GM18505 (cell line): ENCODE results near the gene TCERG1L.
"Not testable (repeated sequence)": the region's sequence is repeated elsewhere in the genome, so short reads cannot be mapped to it uniquely, and the experiment has no call there.

Experiments
- ATAC-seq: cut with Tn5 transposase; IDR thresholded peaks from one replicate; pipeline ENCODE4 v1.9.1; 2021; ENCODE audit not compliant: unreplicated experiment
- POLR2A ChIP-seq: IDR thresholded peaks from 4 replicates; pipeline ENCODE4 v1.6.1; 2011; ENCODE audit warnings: borderline replicate concordance; ENCODE audit not compliant: insufficient read depth, insufficient read length; ENCODE audit errors: extremely low read depth

The TCERG1L gene

GRCh38 chr10:131144196-131144595, 167.3 kb downstream of the TCERG1L start:
- no peak for ATAC-seq
- no peak for TF ChIP-seq POLR2A

- TF ChIP-seq POLR2A = no peak
- no peak for ATAC-seq
These were observed 167.9 kb downstream of the TCERG1L start for GRCh38 chr10:131143425-131144165.

- no peak for ATAC-seq
- TF ChIP-seq POLR2A = no peak
These were observed 168.8 kb downstream of the TCERG1L start for GRCh38 chr10:131142517-131143380.

- no peak for ATAC-seq
- TF ChIP-seq POLR2A = no peak
These were observed 169.6 kb downstream of the TCERG1L start for GRCh38 chr10:131141645-131142516.

GRCh38 chr10:131141207-131141606, 170.3 kb downstream of the TCERG1L start:
- ATAC-seq = no peak
- no peak for TF ChIP-seq POLR2A

GRCh38 chr10:131140606-131141005, 170.9 kb downstream of the TCERG1L start:
- no peak for ATAC-seq
- TF ChIP-seq POLR2A = no peak

GRCh38 chr10:131137223-131137622, 174.3 kb downstream of the TCERG1L start:
- no peak for ATAC-seq
- no peak for TF ChIP-seq POLR2A

GRCh38 chr10:131136336-131136735, 175.2 kb downstream of the TCERG1L start:
- ATAC-seq = not testable (repeated sequence)

- no peak for ATAC-seq
- TF ChIP-seq POLR2A = no peak
These were observed 175.8 kb downstream of the TCERG1L start for GRCh38 chr10:131135716-131136115.

- no peak for ATAC-seq
These were observed 176.9 kb downstream of the TCERG1L start for GRCh38 chr10:131134651-131135050.

GRCh38 chr10:131134001-131134576, 177.4 kb downstream of the TCERG1L start:
- no peak for ATAC-seq
- no peak for TF ChIP-seq POLR2A

More at GRCh38 chr10:131134651-131135050, 176.9 kb downstream of the TCERG1L start:
- no peak for TF ChIP-seq POLR2A

- no peak for TF ChIP-seq POLR2A
- no peak for ATAC-seq
These were observed 178.8 kb downstream of the TCERG1L start for GRCh38 chr10:131132681-131133080.

- no peak for ATAC-seq
- no peak for TF ChIP-seq POLR2A
These were observed 179.6 kb downstream of the TCERG1L start for GRCh38 chr10:131131726-131132591.

GRCh38 chr10:131130025-131130424, 181.5 kb downstream of the TCERG1L start:
- no peak for TF ChIP-seq POLR2A
- ATAC-seq = no peak
